CD4-positive, alpha-beta T cell treated with Interleukin-17A for 4 hours (primary cell): Measurements from ENCODE around the gene SMARCAD1.
"Not testable (repeated sequence)": the region's sequence is repeated elsewhere in the genome, so short reads cannot be mapped to it uniquely, and the experiment has no call there.

Source experiments
- DNase-seq: peaks from one replicate; pipeline ENCODE4 v3.0.0-alpha.2; 2020; ENCODE audit warnings: mixed read lengths

Gene SMARCAD1

GRCh38 chr4:94295473-94295872, 87.8 kb downstream of the SMARCAD1 start:
- not testable (repeated sequence) for DNase-seq

GRCh38 chr4:94298725-94299252, 91.1 kb downstream of the SMARCAD1 start:
- DNase-seq: no peak

GRCh38 chr4:94302191-94302590, 94.5 kb downstream of the SMARCAD1 start:
- DNase-seq: no peak

- DNase-seq: no peak
These were observed 96.8 kb downstream of the SMARCAD1 start for GRCh38 chr4:94304365-94304971.

- DNase-seq: no peak
These were observed 98.0 kb downstream of the SMARCAD1 start for GRCh38 chr4:94305466-94306225.

- no peak for DNase-seq
These were observed 99.0 kb downstream of the SMARCAD1 start for GRCh38 chr4:94306713-94307112.

- DNase-seq: no peak
These were observed 99.7 kb downstream of the SMARCAD1 start for GRCh38 chr4:94307231-94307871.

- DNase-seq: not testable (repeated sequence)
These were observed 112.3 kb downstream of the SMARCAD1 start for GRCh38 chr4:94319927-94320326.

- DNase-seq: no peak
These were observed 118.2 kb downstream of the SMARCAD1 start for GRCh38 chr4:94325835-94326234.

- no peak for DNase-seq
These were observed 122.3 kb downstream of the SMARCAD1 start for GRCh38 chr4:94329933-94330332.

GRCh38 chr4:94332983-94333590, 125.4 kb downstream of the SMARCAD1 start:
- DNase-seq: no peak

GRCh38 chr4:94333866-94334265, 126.2 kb downstream of the SMARCAD1 start:
- no peak for DNase-seq

- DNase-seq: no peak
These were observed 126.8 kb downstream of the SMARCAD1 start for GRCh38 chr4:94334476-94334875.

GRCh38 chr4:94334962-94335361, 127.3 kb downstream of the SMARCAD1 start:
- no peak for DNase-seq

- no peak for DNase-seq
These were observed 128.6 kb downstream of the SMARCAD1 start for GRCh38 chr4:94336303-94336702.

GRCh38 chr4:94336791-94337190, 129.1 kb downstream of the SMARCAD1 start:
- DNase-seq: not testable (repeated sequence)

- no peak for DNase-seq
These were observed 131.2 kb downstream of the SMARCAD1 start for GRCh38 chr4:94338681-94339351.

- no peak for DNase-seq
These were observed 132.1 kb downstream of the SMARCAD1 start for GRCh38 chr4:94339779-94340178.
